Adrenal gland (tissue), 12 donors: Measurements from ENCODE around the gene PITX1. TPM values are rescaled to one million over a fixed set of nuclear protein-coding genes. Genes with fewer than 3 reads are reported as not detected.

Experiments
- DNase-seq, 7 donors: peaks; one replicate each; pipeline ENCODE4 v3.0.0-alpha.2; 2019 to 2020
- H3K27ac ChIP-seq, 5 donors: fragments of 200-600 bp; sonication (generic) in 4 of 5; 1 replicate in 3 of 5; 2 replicates in 2 of 5; pipeline versions ENCODE4 v1.5.1 to v1.8.0; 2016 to 2020; ENCODE audit warnings: mild to moderate bottlenecking in 1 of 5
- H3K27me3 ChIP-seq: fragments of 200-600 bp; 2 replicates; pipeline ENCODE4 v1.8.0; 2021
- H3K36me3 ChIP-seq, 2 donors: fragments of 200-600 bp; replicated peaks in 1 of 2; 1 replicate in 1 of 2; 2 replicates in 1 of 2; pipeline versions ENCODE4 v1.5.1 to v1.8.0; 2018 to 2022
- H3K4me1 ChIP-seq, 2 donors: fragments of 200-600 bp; replicated peaks in 1 of 2; 1 replicate in 1 of 2; 2 replicates in 1 of 2; pipeline versions ENCODE4 v1.5.1 to v1.8.0; 2018 to 2021
- H3K4me3 ChIP-seq, 4 donors: fragments of 200-600 bp; sonication (generic) in 3 of 4; one replicate each; pipeline ENCODE4 v1.5.1; 2016 to 2018
- H3K9me3 ChIP-seq, 3 donors: fragments of 200-600 bp; sonication (generic) in 1 of 3; replicated peaks in 1 of 3; 1 replicate in 2 of 3; 2 replicates in 1 of 3; pipeline versions ENCODE4 v1.5.1 to v1.8.0; 2016 to 2021
- POLR2A ChIP-seq, 2 donors: fragments of 450-650 bp; IDR thresholded peaks; one replicate each; pipeline ENCODE4 v1.6.1; 2017; ENCODE audit warnings: antibody characterized with exemption in 2 of 2, mild to moderate bottlenecking in 2 of 2, moderate library complexity in 1 of 2
- WGBS, 4 donors: extraction: QIAGEN DNeasy Blood & Tissue Kit in 2 of 4; methylation state at CpG; one replicate each; pipeline versions ENCODE4 v1.1.5 to v1.1.7; 2013 to 2017; 5-methylcytosine and 5-hydroxymethylcytosine counted together
- intact Hi-C, 2 donors: fragments of 100-400 bp; cut with DNase I; formaldehyde crosslinking; loops; one replicate each; pipeline versions ENCODE4 v1.14.1 to v1.15.0; 2022 to 2023
- polyA plus RNA-seq, 3 donors: library from polyadenylated mRNA; stranded (reverse); fragments of 200-250 nt in 2 of 3; fragments of 350-450 nt in 1 of 3; fragmentation: Illumina TruSeq in 1 of 3; extraction: RNeasy Lipid Tissue Mini Kit (QIAGEN cat#74804) in 1 of 3; gene quantifications; one replicate each; pipeline ENCODE4 v1.2.3, GENCODE V29; 2013 to 2014
- total RNA-seq, 9 donors: library from RNA; depleted of rRNA in 4 of 9; stranded (reverse); fragments of >200 nt in 4 of 9; fragments of 120-200 nt in 1 of 9; fragmentation: NEBNext Ultra II Directional in 1 of 9; extraction: Animal tissue kit (Norgen Biotek cat#: 25700) in 1 of 9; gene quantifications; one replicate each; pipeline versions ENCODE4 v1.1.0 to v1.2.4, GENCODE V29; 2013 to 2023
- TF ChIP-seq, protein P1 (sequence below), 6 experiments: fragments of 450-650 bp in 4 of 6; fragments of 200-600 bp in 2 of 6; sonication (generic) in 1 of 6; IDR thresholded peaks; 1 replicate in 5 of 6; 2 replicates in 1 of 6; pipeline versions ENCODE4 v1.5.1 to v1.8.0; 2016 to 2021; ENCODE audit warnings: antibody characterized with exemption in 6 of 6, mild to moderate bottlenecking in 2 of 6, moderate library complexity in 1 of 6
- donor health status: healthy with polysubstance abuse.
- donor health status: Bipolar disorder and iron deficiency.
- donor health status: DM: yes; HTN: yes; CAD: no.
- donor health status: DM: no; HTN: no; CAD: no.
- donor health status: DM: no; HTN: no; CAD: no.
- donor health status: DM: yes; HTN: yes; CAD: no.

Gene PITX1
- total and polyA plus RNA-seq, 12 donors, result 0.18 to 6.7 (median 0.71) TPM

- WGBS, 4 donors, result 37 to 60% (median 53%) methylated on average over 3 of the region's 3 CpGs
- DNase-seq, result no peak
- Histone ChIP-seq H3K36me3 (no peaks in the 10 kb centered on the region), H3K27me3 (peaks cover 26% of the 10 kb centered on the region), H3K4me1 (no peaks in the 10 kb centered on the region), H3K4me3 (no peak overlapping the region), H3K27ac (no peak overlapping the region), H3K9me3 (no peaks in the 10 kb centered on the region)
- intact Hi-C loops, result no loop called here
- TF ChIP-seq, protein P1, sequence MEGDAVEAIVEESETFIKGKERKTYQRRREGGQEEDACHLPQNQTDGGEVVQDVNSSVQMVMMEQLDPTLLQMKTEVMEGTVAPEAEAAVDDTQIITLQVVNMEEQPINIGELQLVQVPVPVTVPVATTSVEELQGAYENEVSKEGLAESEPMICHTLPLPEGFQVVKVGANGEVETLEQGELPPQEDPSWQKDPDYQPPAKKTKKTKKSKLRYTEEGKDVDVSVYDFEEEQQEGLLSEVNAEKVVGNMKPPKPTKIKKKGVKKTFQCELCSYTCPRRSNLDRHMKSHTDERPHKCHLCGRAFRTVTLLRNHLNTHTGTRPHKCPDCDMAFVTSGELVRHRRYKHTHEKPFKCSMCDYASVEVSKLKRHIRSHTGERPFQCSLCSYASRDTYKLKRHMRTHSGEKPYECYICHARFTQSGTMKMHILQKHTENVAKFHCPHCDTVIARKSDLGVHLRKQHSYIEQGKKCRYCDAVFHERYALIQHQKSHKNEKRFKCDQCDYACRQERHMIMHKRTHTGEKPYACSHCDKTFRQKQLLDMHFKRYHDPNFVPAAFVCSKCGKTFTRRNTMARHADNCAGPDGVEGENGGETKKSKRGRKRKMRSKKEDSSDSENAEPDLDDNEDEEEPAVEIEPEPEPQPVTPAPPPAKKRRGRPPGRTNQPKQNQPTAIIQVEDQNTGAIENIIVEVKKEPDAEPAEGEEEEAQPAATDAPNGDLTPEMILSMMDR (IDR thresholded peaks at IDR 0.05), result no peak
- TF ChIP-seq POLR2A (IDR thresholded peaks at IDR 0.05), result no peak
Measured at GRCh38 chr5:135051399-135051798, 17.4 kb upstream of the PITX1 start.

- Histone ChIP-seq H3K27ac (no peak overlapping the region), H3K9me3 (no peaks in the 10 kb centered on the region), H3K4me3 (no peak overlapping the region), H3K4me1 (no peaks in the 10 kb centered on the region), H3K36me3 (no peaks in the 10 kb centered on the region), H3K27me3 (peaks cover 27% of the 10 kb centered on the region)
- DNase-seq, result no peak
- intact Hi-C loops, result no loop called here
- WGBS, 4 donors, result 4 to 29% (median 9%) methylated on average over 2 to 45 of the region's 45 CpGs
- TF ChIP-seq, protein P1 (IDR thresholded peaks at IDR 0.05), result no peak
- no peak for TF ChIP-seq POLR2A (IDR thresholded peaks at IDR 0.05)
Measured at GRCh38 chr5:135050244-135050767, 16.3 kb upstream of the PITX1 start.

GRCh38 chr5:135048930-135049329 is 14.9 kb upstream of the PITX1 start:
- H3K27ac ChIP-seq, result no peak overlapping the region
- no peak for DNase-seq
- intact Hi-C loops, result no loop called here
- WGBS, 4 donors, result 0 to 50% (median 42%) methylated on average over 1 of the region's 1 CpG
- H3K9me3 ChIP-seq, result no peaks in the 10 kb centered on the region
- H3K4me3 ChIP-seq, result no peak overlapping the region
- TF ChIP-seq POLR2A (IDR thresholded peaks at IDR 0.05), result no peak
- TF ChIP-seq, protein P1 (IDR thresholded peaks at IDR 0.05), result no peak
- H3K36me3 ChIP-seq, result no peaks in the 10 kb centered on the region
- H3K27me3 ChIP-seq, result peaks cover 40% of the 10 kb centered on the region
- H3K4me1 ChIP-seq, result no peaks in the 10 kb centered on the region

DNA sequence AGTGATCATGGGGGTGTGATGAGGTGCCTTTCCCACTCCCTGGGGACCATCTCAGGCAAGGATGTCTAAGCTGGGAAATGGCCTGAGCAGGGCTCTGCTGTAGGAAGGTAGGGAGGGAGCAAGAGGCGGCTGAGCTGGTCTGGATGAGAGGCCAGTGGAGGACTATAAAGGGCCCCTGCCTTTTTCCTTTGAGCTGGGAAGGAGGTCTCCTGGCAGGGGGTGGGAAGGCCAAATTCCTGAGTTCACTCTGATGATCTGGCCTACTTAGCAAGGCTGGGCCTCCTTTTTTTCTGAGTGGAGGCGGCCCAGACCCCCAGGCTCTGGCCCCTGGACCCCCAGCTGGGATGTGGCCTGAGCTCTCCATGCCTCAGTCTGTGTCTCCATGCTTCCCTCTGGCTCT is 14.3 kb upstream of the PITX1 start:
- no peaks in the 10 kb centered on the region for H3K4me1 ChIP-seq
- H3K4me3 ChIP-seq, result no peak overlapping the region
- no peak for DNase-seq
- intact Hi-C loops, result no loop called here
- H3K9me3 ChIP-seq, result no peaks in the 10 kb centered on the region
- TF ChIP-seq POLR2A (IDR thresholded peaks at IDR 0.05), result no peak
- TF ChIP-seq, protein P1 (IDR thresholded peaks at IDR 0.05), result no peak
- peaks cover 47% of the 10 kb centered on the region for H3K27me3 ChIP-seq
- no peak overlapping the region for H3K27ac ChIP-seq
- 84 to 97% (median 92%) methylated on average over 2 of the region's 2 CpGs for WGBS, 4 donors
- H3K36me3 ChIP-seq, result no peaks in the 10 kb centered on the region
